Smooth muscle cell (in vitro differentiated cells): ENCODE data around the gene VSNL1. TPM values are rescaled to one million over a fixed set of nuclear protein-coding genes. Genes with fewer than 3 reads are reported as not detected.

Experiments
- DNase-seq: peaks from one replicate; lab custom pipeline; 2025; ENCODE audit not compliant: unreplicated experiment; lab: John Stamatoyannopoulos, UW
- H2AFZ ChIP-seq: fragments of 200-600 bp; sonication (generic); 2 replicates; pipeline ENCODE4 v1.6.0; 2016; ENCODE audit warnings: antibody characterized with exemption, low read depth, mild to moderate bottlenecking
- H3F3A ChIP-seq: fragments of 200-600 bp; sonication (generic); 2 replicates; pipeline ENCODE4 v1.6.0; 2017; ENCODE audit warnings: antibody characterized with exemption, low read depth
- H3K27ac ChIP-seq: fragments of 200-600 bp; sonication (generic); 2 replicates; pipeline ENCODE4 v1.5.1; 2016; ENCODE audit warnings: low read depth, mild to moderate bottlenecking
- H3K27me3 ChIP-seq: fragments of 200-600 bp; sonication (generic); 2 replicates; pipeline ENCODE4 v1.6.1; 2016; ENCODE audit warnings: low read depth, mild to moderate bottlenecking
- H3K36me3 ChIP-seq: fragments of 200-600 bp; sonication (generic); 2 replicates; pipeline ENCODE4 v1.5.1; 2016; ENCODE audit warnings: low read depth
- H3K4me1 ChIP-seq: fragments of 200-600 bp; sonication (generic); 2 replicates; pipeline ENCODE4 v1.5.1; 2016; ENCODE audit warnings: low read depth
- H3K4me2 ChIP-seq: fragments of 200-600 bp; sonication (generic); 2 replicates; pipeline ENCODE4 v1.6.0; 2016; ENCODE audit warnings: mild to moderate bottlenecking
- H3K4me3 ChIP-seq: fragments of 200-600 bp; sonication (generic); 2 replicates; pipeline ENCODE4 v1.5.1; 2016; ENCODE audit warnings: mild to moderate bottlenecking
- H3K79me2 ChIP-seq: fragments of 200-600 bp; sonication (generic); 2 replicates; pipeline ENCODE4 v1.6.0; 2016; ENCODE audit warnings: low read depth, mild to moderate bottlenecking
- H3K9ac ChIP-seq: fragments of 200-600 bp; sonication (generic); 2 replicates; pipeline ENCODE4 v1.6.0; 2016; ENCODE audit warnings: low read depth
- H3K9me3 ChIP-seq: fragments of 200-600 bp; sonication (generic); replicated peaks from 2 replicates; pipeline ENCODE4 v1.5.1; 2016; ENCODE audit warnings: low read depth
- H4K20me1 ChIP-seq: fragments of 200-600 bp; sonication (generic); 2 replicates; pipeline ENCODE4 v1.6.0; 2016; ENCODE audit warnings: low read depth
- WGBS: methylation state at CpG from one replicate; pipeline ENCODE4 v1.1.7; 2016; ENCODE audit warnings: low lambda C conversion rate; 5-methylcytosine and 5-hydroxymethylcytosine counted together
- polyA plus RNA-seq: library from polyadenylated mRNA; unstranded; fragments of >200 nt; fragmentation: Nextera tagmentation; extraction: Ambion mirVana; gene quantifications from 2 replicates; pipeline ENCODE4 v1.2.1, GENCODE V29; 2016
- total RNA-seq: library from RNA; depleted of rRNA; stranded (reverse); fragments of >200 nt; gene quantifications from 2 replicates; pipeline ENCODE4 v1.2.3, GENCODE V29; 2014
- TF ChIP-seq, protein P1 (sequence below): fragments of 200-600 bp; sonication (generic); IDR thresholded peaks from 2 replicates; pipeline ENCODE4 v1.5.1; 2017; ENCODE audit warnings: borderline replicate concordance, mild to moderate bottlenecking, antibody characterized with exemption; ENCODE audit not compliant: insufficient read depth, poor library complexity, severe bottlenecking

The VSNL1 gene
- total and polyA plus RNA-seq, 2 experiments from 2014 or later: 2.8 to 4.5 TPM

DNA sequence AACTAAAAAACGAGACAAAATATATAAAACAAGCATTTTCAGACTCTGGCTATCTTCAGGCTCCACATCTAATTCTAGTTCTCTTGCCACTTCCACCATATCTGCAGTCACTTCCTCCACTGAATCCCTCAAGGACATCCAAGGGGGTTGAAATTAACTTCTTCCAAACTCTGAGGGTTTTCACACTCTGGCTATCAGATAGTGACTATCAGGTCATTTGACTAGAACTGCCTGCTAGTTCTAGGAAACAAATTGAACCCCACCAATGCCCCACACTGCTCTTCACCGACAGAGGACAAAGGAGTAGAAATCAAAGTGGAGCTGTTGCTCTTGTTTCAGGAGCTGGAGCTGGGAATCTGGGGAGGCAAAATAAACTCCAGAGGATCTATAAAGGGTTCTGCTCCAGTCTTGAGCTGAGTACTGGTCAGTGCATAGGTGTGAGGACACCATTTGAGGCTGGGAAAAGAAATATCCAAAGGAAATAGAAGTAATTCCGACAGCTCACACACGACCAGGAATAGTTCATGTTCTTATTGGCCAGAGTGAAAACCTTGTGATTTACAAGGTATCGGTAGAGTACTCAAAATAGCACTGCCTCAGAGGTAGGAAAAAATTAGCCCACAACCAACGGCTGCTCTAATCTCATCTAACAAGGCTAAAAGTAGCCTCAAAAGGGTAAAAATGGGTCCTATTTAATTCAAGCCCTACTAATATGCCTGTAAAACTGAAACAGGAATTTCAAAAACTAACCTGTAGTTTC is 141.8 kb downstream of the VSNL1 start:
- 79% methylated on average over 6 of the region's 6 CpGs for WGBS
- Histone ChIP-seq H3K27ac (no peak overlapping the region), H3K4me2 (no peak overlapping the region), H4K20me1 (no peaks in the 10 kb centered on the region), H3K9ac (no peak overlapping the region), H3K4me3 (no peak overlapping the region), H3K27me3 (no peaks in the 10 kb centered on the region), H3K9me3 (no peaks in the 10 kb centered on the region), H3K79me2 (peaks cover 8% of the 10 kb centered on the region), H3K4me1 (no peaks in the 10 kb centered on the region), H2AFZ (no peak overlapping the region), H3F3A (no peaks in the 10 kb centered on the region), H3K36me3 (peaks cover 7% of the 10 kb centered on the region)
- no peak for DNase-seq
- TF ChIP-seq, protein P1, sequence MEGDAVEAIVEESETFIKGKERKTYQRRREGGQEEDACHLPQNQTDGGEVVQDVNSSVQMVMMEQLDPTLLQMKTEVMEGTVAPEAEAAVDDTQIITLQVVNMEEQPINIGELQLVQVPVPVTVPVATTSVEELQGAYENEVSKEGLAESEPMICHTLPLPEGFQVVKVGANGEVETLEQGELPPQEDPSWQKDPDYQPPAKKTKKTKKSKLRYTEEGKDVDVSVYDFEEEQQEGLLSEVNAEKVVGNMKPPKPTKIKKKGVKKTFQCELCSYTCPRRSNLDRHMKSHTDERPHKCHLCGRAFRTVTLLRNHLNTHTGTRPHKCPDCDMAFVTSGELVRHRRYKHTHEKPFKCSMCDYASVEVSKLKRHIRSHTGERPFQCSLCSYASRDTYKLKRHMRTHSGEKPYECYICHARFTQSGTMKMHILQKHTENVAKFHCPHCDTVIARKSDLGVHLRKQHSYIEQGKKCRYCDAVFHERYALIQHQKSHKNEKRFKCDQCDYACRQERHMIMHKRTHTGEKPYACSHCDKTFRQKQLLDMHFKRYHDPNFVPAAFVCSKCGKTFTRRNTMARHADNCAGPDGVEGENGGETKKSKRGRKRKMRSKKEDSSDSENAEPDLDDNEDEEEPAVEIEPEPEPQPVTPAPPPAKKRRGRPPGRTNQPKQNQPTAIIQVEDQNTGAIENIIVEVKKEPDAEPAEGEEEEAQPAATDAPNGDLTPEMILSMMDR: no peak

DNA sequence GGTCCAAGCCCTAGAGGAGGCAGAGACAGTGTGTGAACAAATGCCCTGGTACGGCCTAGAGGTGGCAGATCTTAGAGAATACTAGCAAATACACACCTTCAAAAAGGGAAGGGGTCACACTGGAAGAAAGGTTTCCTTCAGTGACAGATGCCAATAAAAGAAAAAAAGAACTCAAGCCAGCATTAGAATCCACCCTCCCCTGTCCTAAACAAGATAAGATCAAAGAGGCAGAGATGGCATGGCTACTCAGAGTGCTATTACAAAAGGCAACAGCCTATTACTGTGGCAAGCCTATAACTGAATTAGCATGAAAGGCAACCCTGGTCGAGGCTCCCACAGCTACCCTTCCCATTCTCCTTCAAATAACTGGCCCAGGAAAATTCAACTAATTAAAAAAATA is 143.5 kb downstream of the VSNL1 start:
- Histone ChIP-seq H3K9ac (no peak overlapping the region), H3K4me2 (no peak overlapping the region), H3K4me3 (no peak overlapping the region), H3F3A (no peaks in the 10 kb centered on the region), H3K36me3 (peaks cover 11% of the 10 kb centered on the region), H3K4me1 (no peaks in the 10 kb centered on the region), H4K20me1 (peaks cover 3% of the 10 kb centered on the region), H3K79me2 (peaks cover 8% of the 10 kb centered on the region), H3K27ac (no peak overlapping the region), H2AFZ (no peak overlapping the region), H3K9me3 (no peaks in the 10 kb centered on the region), H3K27me3 (no peaks in the 10 kb centered on the region)
- TF ChIP-seq, protein P1: no peak
- DNase-seq: no peak
- 73% methylated on average over 2 of the region's 2 CpGs for WGBS

DNA sequence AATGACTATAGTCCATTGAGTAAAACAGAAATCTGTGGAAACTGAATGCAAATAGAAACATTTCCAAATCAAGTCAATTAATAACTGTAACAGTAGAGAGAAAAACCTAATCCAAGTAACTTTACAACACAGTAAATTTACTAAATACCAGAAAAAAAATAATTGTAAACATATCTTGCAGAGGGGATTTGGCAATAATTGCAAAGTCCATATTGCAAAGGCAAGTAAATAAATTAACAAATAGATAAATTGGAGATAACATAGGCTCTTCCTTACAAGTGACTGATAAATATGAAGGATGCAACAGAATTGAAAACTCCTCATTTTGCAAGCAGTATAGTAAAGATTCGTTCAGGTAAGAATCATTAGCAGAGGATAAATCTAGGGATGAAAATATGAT is 148.1 kb downstream of the VSNL1 start:
- Histone ChIP-seq H3K4me2 (no peak overlapping the region), H3K27ac (no peak overlapping the region), H3K4me3 (no peak overlapping the region), H3K27me3 (no peaks in the 10 kb centered on the region), H3K9me3 (no peaks in the 10 kb centered on the region), H3K79me2 (peaks cover 8% of the 10 kb centered on the region), H3F3A (no peaks in the 10 kb centered on the region), H4K20me1 (peaks cover 3% of the 10 kb centered on the region), H3K4me1 (no peaks in the 10 kb centered on the region), H2AFZ (no peak overlapping the region), H3K9ac (no peak overlapping the region), H3K36me3 (peaks cover 21% of the 10 kb centered on the region)
- TF ChIP-seq, protein P1: no peak
- WGBS: 91% methylated on average over 1 of the region's 1 CpG
- DNase-seq: no peak

DNA sequence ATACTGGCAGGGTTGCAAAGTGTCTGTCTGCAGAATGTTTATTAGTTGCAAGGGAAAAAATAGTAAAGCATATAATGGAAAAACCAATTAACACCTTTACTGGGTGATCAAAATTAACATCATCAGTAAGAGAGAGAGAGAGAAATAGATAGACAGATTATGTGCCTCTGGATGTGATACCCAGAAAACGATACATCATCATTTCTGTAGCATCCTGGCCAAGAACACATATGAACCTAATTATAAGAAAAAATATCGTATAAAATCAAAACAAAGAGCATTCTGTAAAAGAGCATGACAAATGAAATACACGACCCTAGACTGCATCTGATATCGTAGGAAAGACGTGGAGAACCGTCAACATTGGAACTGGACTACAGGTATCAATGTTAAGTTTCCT is 148.5 kb downstream of the VSNL1 start:
- no peak for DNase-seq
- H3K4me2 ChIP-seq: no peak overlapping the region
- no peaks in the 10 kb centered on the region for H3F3A ChIP-seq
- H3K4me3 ChIP-seq: no peak overlapping the region
- 98% methylated on average over 6 of the region's 6 CpGs for WGBS
- H3K36me3 ChIP-seq: peaks cover 22% of the 10 kb centered on the region
- H3K4me1 ChIP-seq: no peaks in the 10 kb centered on the region
- H2AFZ ChIP-seq: no peak overlapping the region
- H3K79me2 ChIP-seq: peaks cover 8% of the 10 kb centered on the region
- H3K9me3 ChIP-seq: no peaks in the 10 kb centered on the region
- no peaks in the 10 kb centered on the region for H3K27me3 ChIP-seq
- H3K9ac ChIP-seq: no peak overlapping the region
- TF ChIP-seq, protein P1: no peak
- no peak overlapping the region for H3K27ac ChIP-seq
- H4K20me1 ChIP-seq: peaks cover 3% of the 10 kb centered on the region
